ENCODE measurements around the gene LHX6. TPM values are rescaled to one million over a fixed set of nuclear protein-coding genes. Genes with fewer than 3 reads are reported as not detected.

LHX6 gene
- total and polyA plus RNA-seq, 2 experiments from 2014 or later, result not detected

DNA sequence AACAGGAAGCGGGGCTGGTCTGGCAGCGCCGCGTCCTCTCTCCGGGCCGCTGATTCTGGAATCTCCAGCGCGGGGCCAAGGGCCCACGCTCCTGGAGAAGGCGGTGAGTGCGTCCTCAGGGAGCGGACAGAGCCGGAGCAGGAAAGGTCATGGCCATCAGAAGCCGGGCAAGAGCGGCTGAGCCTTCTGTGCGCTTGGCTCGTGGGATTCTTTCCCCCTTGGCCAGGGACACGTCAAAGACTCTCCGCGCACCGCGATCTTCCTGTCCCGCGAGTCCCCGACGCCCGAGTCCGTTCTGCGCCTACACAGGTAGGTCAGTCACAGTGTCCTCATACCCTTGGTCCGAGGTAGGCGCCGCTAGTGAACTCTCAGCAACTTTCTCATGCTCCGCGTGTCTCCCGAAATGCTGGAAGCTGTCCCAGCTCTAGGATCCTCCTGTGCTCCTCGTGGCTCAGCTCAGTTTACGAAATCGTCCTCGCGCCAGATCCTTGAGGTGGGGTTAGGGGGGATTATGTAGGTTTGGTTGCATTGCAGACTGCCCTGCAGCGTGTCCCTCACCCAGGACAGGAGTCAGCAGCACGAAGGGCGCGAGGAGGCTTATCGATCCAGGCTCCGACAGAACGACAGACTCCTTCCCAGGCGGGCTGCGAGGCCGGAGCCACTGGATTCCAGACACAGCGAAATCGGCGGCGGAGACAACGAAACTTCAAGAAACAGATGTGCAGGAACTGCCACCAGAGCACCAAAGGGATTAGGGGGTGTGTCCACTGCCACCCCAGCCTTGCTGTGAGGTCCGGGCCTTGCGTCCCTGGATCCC is 8.7 kb downstream of the LHX6 start:
- Histone ChIP-seq H3K79me2 (ENCODE audit: insufficient read depth) (no peaks in the 10 kb centered on the region), H3K9me2 (ENCODE audit: insufficient read depth) (no peaks in the 10 kb centered on the region), H3K27me3 (replicated peaks; ENCODE audit: insufficient read depth) (peaks cover 98% of the 10 kb centered on the region), H3K36me3 (ENCODE audit: low read depth) (no peaks in the 10 kb centered on the region), H3K27ac (no peak overlapping the region), H3K9ac (no peak overlapping the region), H3K4me2 (ENCODE audit: unreplicated experiment) (peak overlapping the region; percentile 3), H3K4me3 (0 out of 2 replicates have a peak overlapping the region, but pooled peaks have one; percentile 22), H3F3A (ENCODE audit: insufficient read depth) (0 out of 2 replicates have a peak, but pooled peaks cover 1% of the 10 kb centered on the region), H4K20me1 (ENCODE audit: insufficient read depth) (no peaks in the 10 kb centered on the region), H2AFZ (peak overlapping the region; percentile 18; the same call in 1 of the 2 replicates), H3K4me1 (ENCODE audit: insufficient read depth) (peaks cover 7% of the 10 kb centered on the region; the same call in 1 of the 2 replicates), H3K9me3 (ENCODE audit: low read depth) (no peaks in the 10 kb centered on the region)
- peak; percentile 52 for DNase-seq
- peak; percentile 12 for TF ChIP-seq EZH2phosphoT487 (IDR thresholded peaks at IDR 0.05; ENCODE audit: insufficient read depth, low read depth)
- peak; percentile 63 for TF ChIP-seq EZH2 (IDR thresholded peaks at IDR 0.05; ENCODE audit: insufficient read depth, poor library complexity, severe bottlenecking)
- WGBS, 2 experiments (ENCODE audit: low coverage in 1 of 2, low lambda C conversion rate in 2 of 2, missing lambda C conversion rate in 2 of 2), result 5 to 6% methylated on average over 43 to 57 of the region's 57 CpGs
- in situ Hi-C loops (cut with MboI), result no loop called here

- Histone ChIP-seq H3K4me1 (ENCODE audit: insufficient read depth) (peaks cover 7% of the 10 kb centered on the region; the same call in 1 of the 2 replicates), H3K4me3 (0 out of 2 replicates have a peak overlapping the region, but pooled peaks have one; percentile 22), H3K27ac (no peak overlapping the region), H4K20me1 (ENCODE audit: insufficient read depth) (no peaks in the 10 kb centered on the region), H3K4me2 (ENCODE audit: unreplicated experiment) (peak overlapping the region; percentile 3), H3K27me3 (replicated peaks; ENCODE audit: insufficient read depth) (peaks cover 98% of the 10 kb centered on the region), H3K9me3 (ENCODE audit: low read depth) (no peaks in the 10 kb centered on the region), H3K9me2 (ENCODE audit: insufficient read depth) (no peaks in the 10 kb centered on the region), H3K36me3 (ENCODE audit: low read depth) (no peaks in the 10 kb centered on the region), H3F3A (ENCODE audit: insufficient read depth) (0 out of 2 replicates have a peak, but pooled peaks cover 4% of the 10 kb centered on the region), H3K79me2 (ENCODE audit: insufficient read depth) (no peaks in the 10 kb centered on the region), H2AFZ (peak overlapping the region; percentile 18; the same call in 1 of the 2 replicates), H3K9ac (no peak overlapping the region)
- TF ChIP-seq EZH2 (IDR thresholded peaks at IDR 0.05; ENCODE audit: insufficient read depth, poor library complexity, severe bottlenecking) (peak; percentile 68), EZH2phosphoT487 (IDR thresholded peaks at IDR 0.05; ENCODE audit: insufficient read depth, low read depth) (peak; percentile 68)
- 6 to 8% methylated on average over 57 to 59 of the region's 59 CpGs for WGBS, 2 experiments (ENCODE audit: low coverage in 1 of 2, low lambda C conversion rate in 2 of 2, missing lambda C conversion rate in 2 of 2)
- in situ Hi-C loops (cut with MboI), result no loop called here
- DNase-seq, result peak; percentile 38
Measured at GRCh38 chr9:122218935-122219855, 9.6 kb downstream of the LHX6 start.

DNA sequence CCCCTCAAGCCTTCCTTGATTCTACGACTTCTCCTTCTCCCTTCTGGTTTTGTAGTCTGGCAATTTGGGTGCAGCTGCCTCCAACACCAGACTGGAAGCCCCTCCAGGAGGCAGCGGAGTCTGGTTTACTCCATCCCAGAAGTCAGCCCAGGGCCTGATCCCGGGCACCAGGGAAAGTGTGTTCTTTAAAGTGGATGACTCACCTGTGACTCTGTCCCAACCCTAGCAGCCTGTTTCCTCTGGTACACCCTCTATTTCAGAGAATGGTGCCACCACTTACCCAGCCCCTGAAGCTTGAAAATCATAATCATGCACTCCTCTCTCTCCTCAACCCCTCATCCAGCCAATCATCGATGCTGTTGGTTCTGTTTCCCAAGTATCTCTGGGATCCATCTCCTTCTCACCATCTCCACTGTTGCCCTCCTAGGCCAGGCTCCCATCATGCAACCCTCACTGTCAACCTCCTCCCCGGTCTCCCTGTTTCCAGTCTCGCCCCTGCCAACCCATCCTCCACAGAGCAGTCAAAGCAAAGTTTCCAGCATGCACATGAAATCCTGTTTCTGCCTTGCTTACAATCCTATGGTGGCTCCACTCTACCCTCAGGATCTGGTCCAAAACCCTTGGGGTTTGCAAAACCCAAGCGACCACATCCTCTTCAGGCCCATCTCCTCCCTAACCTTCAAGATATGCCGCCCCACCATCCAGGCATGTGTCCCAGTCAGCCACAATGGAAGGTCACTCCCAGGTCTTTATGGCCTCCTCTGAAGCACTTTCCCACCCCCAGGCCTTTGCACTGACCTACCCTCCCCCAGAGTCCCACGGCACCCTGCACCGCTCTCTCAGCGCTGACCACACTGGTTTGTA is 10.5 kb downstream of the LHX6 start:
- WGBS, 2 experiments (ENCODE audit: low coverage in 1 of 2, low lambda C conversion rate in 2 of 2, missing lambda C conversion rate in 2 of 2), result 67 to 68% methylated on average over 10 to 11 of the region's 11 CpGs
- H3K27me3 ChIP-seq (replicated peaks; ENCODE audit: insufficient read depth), result peaks cover 95% of the 10 kb centered on the region

More for the DNA sequence above, 10.5 kb downstream of the LHX6 start:
- DNase-seq, result peak; percentile 46
- H3K79me2 ChIP-seq (ENCODE audit: insufficient read depth), result no peaks in the 10 kb centered on the region
- H3K27ac ChIP-seq, result no peak overlapping the region
- in situ Hi-C loops (cut with MboI), result no loop called here
- no peaks in the 10 kb centered on the region for H3K9me3 ChIP-seq (ENCODE audit: low read depth)
- no peak overlapping the region for H2AFZ ChIP-seq
- no peaks in the 10 kb centered on the region for H4K20me1 ChIP-seq (ENCODE audit: insufficient read depth)
- H3K4me2 ChIP-seq (ENCODE audit: unreplicated experiment), result no peak overlapping the region
- H3K9ac ChIP-seq, result no peak overlapping the region
- peaks cover 7% of the 10 kb centered on the region; the same call in 1 of the 2 replicates for H3K4me1 ChIP-seq (ENCODE audit: insufficient read depth)
- TF ChIP-seq EZH2phosphoT487 (IDR thresholded peaks at IDR 0.05; ENCODE audit: insufficient read depth, low read depth) (no peak), EZH2 (IDR thresholded peaks at IDR 0.05; ENCODE audit: insufficient read depth, poor library complexity, severe bottlenecking) (no peak)
- H3K9me2 ChIP-seq (ENCODE audit: insufficient read depth), result no peaks in the 10 kb centered on the region
- H3F3A ChIP-seq (ENCODE audit: insufficient read depth), result 0 out of 2 replicates have a peak, but pooled peaks cover 4% of the 10 kb centered on the region
- H3K4me3 ChIP-seq, result no peak overlapping the region
- no peaks in the 10 kb centered on the region for H3K36me3 ChIP-seq (ENCODE audit: low read depth)
